Liver (tissue), 9 donors: ENCODE measurements around the gene LBP. TPM values are rescaled to one million over a fixed set of nuclear protein-coding genes. Genes with fewer than 3 reads are reported as not detected.

Source experiments
- DNase-seq: peaks from one replicate; pipeline ENCODE4 v3.0.0-alpha.2; 2017; ENCODE audit warnings: low spot score
- H3K27ac ChIP-seq, 2 donors: one replicate each; pipeline ENCODE4 v1.7.0; 2013; ENCODE audit warnings: inconsistent platforms in 2 of 2, low read length in 2 of 2, control low read depth in 1 of 2, low read depth in 1 of 2, mild to moderate bottlenecking in 1 of 2
- H3K27me3 ChIP-seq, 4 donors: one replicate each; pipeline versions ENCODE4 v1.6.1 to v1.7.0; 2013; ENCODE audit warnings: low read length in 3 of 4, inconsistent platforms in 1 of 4, mild to moderate bottlenecking in 1 of 4, moderate library complexity in 1 of 4; ENCODE audit not compliant: control insufficient read depth in 4 of 4, insufficient read depth in 4 of 4
- H3K36me3 ChIP-seq, 4 donors: one replicate each; pipeline versions ENCODE4 v1.6.1 to v1.7.0; 2013; ENCODE audit warnings: low read length in 3 of 4, mild to moderate bottlenecking in 3 of 4, low read depth in 1 of 4, moderate library complexity in 1 of 4; ENCODE audit not compliant: control insufficient read depth in 4 of 4, insufficient read depth in 3 of 4
- H3K4me1 ChIP-seq, 4 donors: one replicate each; pipeline versions ENCODE4 v1.6.1 to v1.7.0; 2013; ENCODE audit warnings: low read length in 3 of 4, mild to moderate bottlenecking in 3 of 4, moderate library complexity in 1 of 4; ENCODE audit not compliant: control insufficient read depth in 4 of 4, insufficient read depth in 4 of 4
- H3K4me3 ChIP-seq, 3 donors: one replicate each; pipeline versions ENCODE4 v1.6.1 to v1.7.0; 2013; ENCODE audit warnings: low read length in 3 of 3, control low read depth in 1 of 3, low read depth in 1 of 3, mild to moderate bottlenecking in 1 of 3
- H3K9ac ChIP-seq, 2 donors: one replicate each; pipeline ENCODE4 v1.7.0; 2013; ENCODE audit warnings: low read length in 2 of 2, mild to moderate bottlenecking in 2 of 2, moderate library complexity in 2 of 2, control low read depth in 1 of 2, low read depth in 1 of 2
- H3K9me3 ChIP-seq, 4 donors: one replicate each; pipeline versions ENCODE4 v1.6.1 to v1.7.0; 2013; ENCODE audit warnings: low read length in 3 of 4; ENCODE audit not compliant: control insufficient read depth in 4 of 4
- CTCF ChIP-seq: fragments of 150-350 bp; IDR thresholded peaks from 2 replicates; pipeline ENCODE4 v1.5.1; 2017; ENCODE audit warnings: improper control_type of control experiment, low read depth, low read length; ENCODE audit not compliant: missing input control
- EGR1 ChIP-seq, 2 donors: IDR thresholded peaks; 2 replicates each; pipeline ENCODE4 v1.6.1; 2016 to 2018; ENCODE audit warnings: antibody characterized with exemption in 2 of 2, low read depth in 2 of 2
- FOXA1 ChIP-seq: IDR thresholded peaks from 2 replicates; pipeline ENCODE4 v1.6.1; 2016; ENCODE audit warnings: antibody characterized with exemption
- FOXA2 ChIP-seq: IDR thresholded peaks from 2 replicates; pipeline ENCODE4 v1.6.1; 2016; ENCODE audit warnings: antibody characterized with exemption
- GABPA ChIP-seq, 2 donors: IDR thresholded peaks in 1 of 2; conservative IDR thresholded peaks in 1 of 2; 2 replicates each; pipeline ENCODE4 v1.6.1; 2016; ENCODE audit warnings: antibody characterized with exemption in 2 of 2, mild to moderate bottlenecking in 1 of 2, moderate library complexity in 1 of 2
- HNF4A ChIP-seq, 2 donors: conservative IDR thresholded peaks; 2 replicates each; pipeline ENCODE4 v1.6.1; 2016; ENCODE audit warnings: antibody characterized with exemption in 2 of 2, mild to moderate bottlenecking in 2 of 2
- HNF4G ChIP-seq: IDR thresholded peaks from 2 replicates; pipeline ENCODE4 v1.6.1; 2016; ENCODE audit warnings: antibody characterized with exemption
- JUND ChIP-seq, 2 donors: IDR thresholded peaks; 2 replicates each; pipeline ENCODE4 v1.6.1; 2016; ENCODE audit warnings: antibody characterized with exemption in 2 of 2
- RAD21 ChIP-seq, 2 donors: IDR thresholded peaks; 2 replicates each; pipeline ENCODE4 v1.6.1; 2016; ENCODE audit warnings: antibody characterized with exemption in 2 of 2, mild to moderate bottlenecking in 2 of 2
- RXRA ChIP-seq, 2 donors: IDR thresholded peaks; 2 replicates each; pipeline ENCODE4 v1.6.1; 2017 to 2018; ENCODE audit warnings: antibody characterized with exemption in 2 of 2, mild to moderate bottlenecking in 1 of 2
- SP1 ChIP-seq: IDR thresholded peaks from 2 replicates; pipeline ENCODE4 v1.6.1; 2018; ENCODE audit warnings: antibody characterized with exemption, mild to moderate bottlenecking
- YY1 ChIP-seq: IDR thresholded peaks from 2 replicates; pipeline ENCODE4 v1.6.1; 2016; ENCODE audit warnings: antibody characterized with exemption, mild to moderate bottlenecking
- ZBTB33 ChIP-seq: IDR thresholded peaks from 2 replicates; pipeline ENCODE4 v1.6.1; 2016; ENCODE audit warnings: antibody characterized with exemption
- WGBS: extraction: QIAGEN DNeasy Blood & Tissue Kit; methylation state at CpG from one replicate; pipeline ENCODE4 v1.1.7; 2013; 5-methylcytosine and 5-hydroxymethylcytosine counted together
- polyA plus RNA-seq, 2 donors: library from polyadenylated mRNA; stranded (reverse) in 1 of 2; unstranded in 1 of 2; fragments of 200-250 nt in 1 of 2; fragments of >200 nt in 1 of 2; fragmentation: Nextera tagmentation in 1 of 2; extraction: Ambion mirVana in 1 of 2; gene quantifications; one replicate each; pipeline versions ENCODE4 v1.2.1 to v1.2.3, GENCODE V29; 2013 to 2015
- total RNA-seq, 2 donors: library from RNA; depleted of rRNA; stranded (reverse); fragments of >200 nt; gene quantifications; one replicate each; pipeline ENCODE4 v1.2.3, GENCODE V29; 2014
- TF ChIP-seq, protein P1 (sequence below): IDR thresholded peaks from 2 replicates; pipeline ENCODE4 v1.6.1; 2016; ENCODE audit warnings: antibody characterized with exemption
- TF ChIP-seq, protein P2 (sequence below): IDR thresholded peaks from 2 replicates; pipeline ENCODE4 v1.6.1; 2016; ENCODE audit warnings: antibody characterized with exemption, mild to moderate bottlenecking
- donor health status: healthy.
- donor health status: healthy.
- donor health status: healthy.
- donor health status: healthy.
- donor health status: healthy.

The LBP gene
- total and polyA plus RNA-seq, 4 donors, result 561 to 1,485 (median 1,083) TPM

DNA sequence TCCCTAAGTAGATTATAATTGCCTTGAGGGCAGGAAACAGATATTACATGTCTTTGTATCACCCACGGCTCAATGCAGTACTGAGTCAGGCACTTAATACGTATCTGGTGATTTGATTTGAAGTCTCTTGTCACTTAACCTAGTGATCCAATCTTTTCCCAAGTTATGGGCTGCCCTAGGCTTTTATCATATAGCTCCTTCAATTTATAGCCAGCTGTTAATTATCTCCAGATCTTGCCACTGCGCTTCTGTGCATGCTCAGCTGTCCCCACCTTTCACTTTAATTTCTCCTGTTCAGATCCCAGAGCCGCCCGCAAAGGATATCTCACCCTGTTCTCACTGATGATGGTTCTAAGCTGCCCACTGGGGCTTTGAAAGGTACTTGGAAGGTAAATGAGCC lies 47.0 kb downstream of the LBP start:
- H3K9me3 ChIP-seq, result no peaks in the 10 kb centered on the region
- 94% methylated on average over 5 of the region's 5 CpGs for WGBS

GRCh38 chr20:38395165-38395564 lies 48.9 kb downstream of the LBP start:
- Histone ChIP-seq H3K36me3 (no peaks in the 10 kb centered on the region), H3K27me3 (no peaks in the 10 kb centered on the region), H3K4me3 (no peak overlapping the region), H3K9me3 (no peaks in the 10 kb centered on the region), H3K4me1 (peaks cover 0 to 4% (median 2%) of the 10 kb centered on the region in 4 donors), H3K27ac (no peak overlapping the region), H3K9ac (no peak overlapping the region)
- WGBS, result 56% methylated on average over 2 of the region's 2 CpGs
- no peak for DNase-seq
- TF ChIP-seq GABPA (IDR thresholded peaks at IDR 0.05 in 1 of 2, conservative IDR thresholded peaks at IDR 0.05 in 1 of 2) (no peak), HNF4G (no peak), FOXA1 (no peak), EGR1 (IDR thresholded peaks at IDR 0.05; ENCODE audit: low read depth in 2 of 2) (no peak), JUND (IDR thresholded peaks at IDR 0.05) (no peak), FOXA2 (no peak), YY1 (no peak), CTCF (no peak), RAD21 (IDR thresholded peaks at IDR 0.05) (no peak), HNF4A (conservative IDR thresholded peaks at IDR 0.05) (no peak), RXRA (IDR thresholded peaks at IDR 0.05) (no peak)
- TF ChIP-seq, protein P1, sequence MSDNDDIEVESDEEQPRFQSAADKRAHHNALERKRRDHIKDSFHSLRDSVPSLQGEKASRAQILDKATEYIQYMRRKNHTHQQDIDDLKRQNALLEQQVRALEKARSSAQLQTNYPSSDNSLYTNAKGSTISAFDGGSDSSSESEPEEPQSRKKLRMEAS, result no peak

More for the DNA sequence above, 47.0 kb downstream of the LBP start:
- Histone ChIP-seq H3K27ac (no peak overlapping the region), H3K4me3 (no peak overlapping the region), H3K4me1 (peaks cover 0 to 4% (median 2%) of the 10 kb centered on the region in 4 donors), H3K36me3 (no peaks in the 10 kb centered on the region), H3K27me3 (no peaks in the 10 kb centered on the region), H3K9ac (no peak overlapping the region)
- no peak for DNase-seq
- no peak for TF ChIP-seq SP1
- TF ChIP-seq RAD21 (IDR thresholded peaks at IDR 0.05), result no peak
- TF ChIP-seq CTCF, result no peak
- TF ChIP-seq ZBTB33, result no peak
- TF ChIP-seq, protein P1, result no peak
- TF ChIP-seq HNF4G, result no peak
- TF ChIP-seq, protein P2, sequence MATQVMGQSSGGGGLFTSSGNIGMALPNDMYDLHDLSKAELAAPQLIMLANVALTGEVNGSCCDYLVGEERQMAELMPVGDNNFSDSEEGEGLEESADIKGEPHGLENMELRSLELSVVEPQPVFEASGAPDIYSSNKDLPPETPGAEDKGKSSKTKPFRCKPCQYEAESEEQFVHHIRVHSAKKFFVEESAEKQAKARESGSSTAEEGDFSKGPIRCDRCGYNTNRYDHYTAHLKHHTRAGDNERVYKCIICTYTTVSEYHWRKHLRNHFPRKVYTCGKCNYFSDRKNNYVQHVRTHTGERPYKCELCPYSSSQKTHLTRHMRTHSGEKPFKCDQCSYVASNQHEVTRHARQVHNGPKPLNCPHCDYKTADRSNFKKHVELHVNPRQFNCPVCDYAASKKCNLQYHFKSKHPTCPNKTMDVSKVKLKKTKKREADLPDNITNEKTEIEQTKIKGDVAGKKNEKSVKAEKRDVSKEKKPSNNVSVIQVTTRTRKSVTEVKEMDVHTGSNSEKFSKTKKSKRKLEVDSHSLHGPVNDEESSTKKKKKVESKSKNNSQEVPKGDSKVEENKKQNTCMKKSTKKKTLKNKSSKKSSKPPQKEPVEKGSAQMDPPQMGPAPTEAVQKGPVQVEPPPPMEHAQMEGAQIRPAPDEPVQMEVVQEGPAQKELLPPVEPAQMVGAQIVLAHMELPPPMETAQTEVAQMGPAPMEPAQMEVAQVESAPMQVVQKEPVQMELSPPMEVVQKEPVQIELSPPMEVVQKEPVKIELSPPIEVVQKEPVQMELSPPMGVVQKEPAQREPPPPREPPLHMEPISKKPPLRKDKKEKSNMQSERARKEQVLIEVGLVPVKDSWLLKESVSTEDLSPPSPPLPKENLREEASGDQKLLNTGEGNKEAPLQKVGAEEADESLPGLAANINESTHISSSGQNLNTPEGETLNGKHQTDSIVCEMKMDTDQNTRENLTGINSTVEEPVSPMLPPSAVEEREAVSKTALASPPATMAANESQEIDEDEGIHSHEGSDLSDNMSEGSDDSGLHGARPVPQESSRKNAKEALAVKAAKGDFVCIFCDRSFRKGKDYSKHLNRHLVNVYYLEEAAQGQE, result no peak
- no peak for TF ChIP-seq JUND (IDR thresholded peaks at IDR 0.05)
